Measurements from ENCODE around the gene STBD1.

- TF ChIP-seq POLR2A (IDR thresholded peaks at IDR 0.05; ENCODE audit: low read length) (no peak), GATA1 (IDR thresholded peaks at IDR 0.05; ENCODE audit: low read depth, low read length) (no peak)
Observed at GRCh38 chr4:76278583-76278982, 27.9 kb upstream of the STBD1 start.
